Measurements from ENCODE around the gene ASIC1. TPM values are rescaled to one million over a fixed set of nuclear protein-coding genes. Genes with fewer than 3 reads are reported as not detected.

Gene ASIC1
- total RNA-seq, 1 donor from 2014 or later, result 451 TPM

GRCh38 chr12:50017641-50018040 lies 39.8 kb upstream of the ASIC1 start:
- no peak overlapping the region for H3K27ac Mint-ChIP-seq (ENCODE audit: unreplicated experiment)
- TF ChIP-seq, protein P1, sequence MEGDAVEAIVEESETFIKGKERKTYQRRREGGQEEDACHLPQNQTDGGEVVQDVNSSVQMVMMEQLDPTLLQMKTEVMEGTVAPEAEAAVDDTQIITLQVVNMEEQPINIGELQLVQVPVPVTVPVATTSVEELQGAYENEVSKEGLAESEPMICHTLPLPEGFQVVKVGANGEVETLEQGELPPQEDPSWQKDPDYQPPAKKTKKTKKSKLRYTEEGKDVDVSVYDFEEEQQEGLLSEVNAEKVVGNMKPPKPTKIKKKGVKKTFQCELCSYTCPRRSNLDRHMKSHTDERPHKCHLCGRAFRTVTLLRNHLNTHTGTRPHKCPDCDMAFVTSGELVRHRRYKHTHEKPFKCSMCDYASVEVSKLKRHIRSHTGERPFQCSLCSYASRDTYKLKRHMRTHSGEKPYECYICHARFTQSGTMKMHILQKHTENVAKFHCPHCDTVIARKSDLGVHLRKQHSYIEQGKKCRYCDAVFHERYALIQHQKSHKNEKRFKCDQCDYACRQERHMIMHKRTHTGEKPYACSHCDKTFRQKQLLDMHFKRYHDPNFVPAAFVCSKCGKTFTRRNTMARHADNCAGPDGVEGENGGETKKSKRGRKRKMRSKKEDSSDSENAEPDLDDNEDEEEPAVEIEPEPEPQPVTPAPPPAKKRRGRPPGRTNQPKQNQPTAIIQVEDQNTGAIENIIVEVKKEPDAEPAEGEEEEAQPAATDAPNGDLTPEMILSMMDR (IDR thresholded peaks at IDR 0.05; ENCODE audit: partially characterized antibody, unreplicated experiment), result no peak
- no peaks in the 10 kb centered on the region for H3K9me3 Mint-ChIP-seq (ENCODE audit: unreplicated experiment)
- DNase-seq, result no peak
- H3K36me3 Mint-ChIP-seq (ENCODE audit: unreplicated experiment), result no peaks in the 10 kb centered on the region
- no peak overlapping the region for H3K4me3 Mint-ChIP-seq (ENCODE audit: unreplicated experiment)
- peaks cover 2% of the 10 kb centered on the region for H3K27me3 Mint-ChIP-seq (ENCODE audit: unreplicated experiment)
- H3K4me1 Mint-ChIP-seq (ENCODE audit: low read depth, unreplicated experiment), result peaks cover 34% of the 10 kb centered on the region

DNA sequence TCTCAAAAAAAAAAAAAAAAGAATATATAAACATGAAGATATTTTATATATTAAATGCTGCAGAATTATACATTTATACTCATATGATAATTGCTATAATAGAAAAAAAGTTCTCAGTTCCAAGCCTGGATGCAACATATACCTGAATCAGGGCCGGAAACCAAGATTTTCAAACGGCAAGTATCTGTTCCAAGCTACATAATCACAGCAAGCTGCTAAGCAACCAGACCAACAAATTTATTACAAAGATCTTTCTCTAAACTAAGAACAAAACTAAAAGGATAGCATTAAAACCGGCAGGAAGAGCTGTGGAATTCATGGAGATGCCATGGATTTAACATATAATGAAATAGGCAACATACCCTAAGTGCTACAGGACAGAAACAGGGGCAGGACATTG lies 39.2 kb upstream of the ASIC1 start:
- TF ChIP-seq, protein P1 (IDR thresholded peaks at IDR 0.05; ENCODE audit: partially characterized antibody, unreplicated experiment), result no peak
- H3K4me3 Mint-ChIP-seq (ENCODE audit: unreplicated experiment), result no peak overlapping the region
- H3K27ac Mint-ChIP-seq (ENCODE audit: unreplicated experiment), result no peak overlapping the region
- peaks cover 34% of the 10 kb centered on the region for H3K4me1 Mint-ChIP-seq (ENCODE audit: low read depth, unreplicated experiment)
- H3K36me3 Mint-ChIP-seq (ENCODE audit: unreplicated experiment), result no peaks in the 10 kb centered on the region
- DNase-seq, result no peak
- no peaks in the 10 kb centered on the region for H3K9me3 Mint-ChIP-seq (ENCODE audit: unreplicated experiment)
- peaks cover 2% of the 10 kb centered on the region for H3K27me3 Mint-ChIP-seq (ENCODE audit: unreplicated experiment)

DNA sequence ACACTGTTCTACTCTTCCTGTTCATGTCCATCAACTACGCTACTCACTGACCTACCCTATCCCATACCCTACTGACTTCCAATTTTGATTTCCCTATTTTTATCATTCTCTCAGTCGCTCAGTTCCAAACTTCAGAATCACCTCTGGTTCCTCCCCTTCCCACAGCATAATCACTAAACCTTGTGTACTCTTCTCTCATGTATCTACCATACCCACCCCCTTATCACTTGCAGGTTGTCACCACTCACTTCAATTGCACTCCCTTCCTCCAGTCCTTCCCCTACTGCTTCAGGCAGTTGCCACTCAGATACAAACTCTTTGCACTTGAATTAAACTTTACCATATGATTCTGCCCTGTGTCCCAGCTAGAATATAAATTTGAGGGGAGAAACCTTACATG lies 38.4 kb upstream of the ASIC1 start:
- Mint-ChIP-seq H3K27ac (ENCODE audit: unreplicated experiment) (no peak overlapping the region), H3K27me3 (ENCODE audit: unreplicated experiment) (peaks cover 2% of the 10 kb centered on the region), H3K4me3 (ENCODE audit: unreplicated experiment) (no peak overlapping the region), H3K9me3 (ENCODE audit: unreplicated experiment) (no peaks in the 10 kb centered on the region), H3K36me3 (ENCODE audit: unreplicated experiment) (no peaks in the 10 kb centered on the region), H3K4me1 (ENCODE audit: low read depth, unreplicated experiment) (peaks cover 27% of the 10 kb centered on the region)
- no peak for DNase-seq
- TF ChIP-seq, protein P1 (IDR thresholded peaks at IDR 0.05; ENCODE audit: partially characterized antibody, unreplicated experiment), result no peak

- no peaks in the 10 kb centered on the region for H3K9me3 Mint-ChIP-seq (ENCODE audit: unreplicated experiment)
- TF ChIP-seq, protein P1 (IDR thresholded peaks at IDR 0.05; ENCODE audit: partially characterized antibody, unreplicated experiment), result no peak
- no peaks in the 10 kb centered on the region for H3K36me3 Mint-ChIP-seq (ENCODE audit: unreplicated experiment)
- peaks cover 2% of the 10 kb centered on the region for H3K27me3 Mint-ChIP-seq (ENCODE audit: unreplicated experiment)
- DNase-seq, result no peak
- peaks cover 28% of the 10 kb centered on the region for H3K4me1 Mint-ChIP-seq (ENCODE audit: low read depth, unreplicated experiment)
- H3K27ac Mint-ChIP-seq (ENCODE audit: unreplicated experiment), result no peak overlapping the region
- H3K4me3 Mint-ChIP-seq (ENCODE audit: unreplicated experiment), result no peak overlapping the region
Measured at GRCh38 chr12:50019524-50019923, 37.9 kb upstream of the ASIC1 start.

DNA sequence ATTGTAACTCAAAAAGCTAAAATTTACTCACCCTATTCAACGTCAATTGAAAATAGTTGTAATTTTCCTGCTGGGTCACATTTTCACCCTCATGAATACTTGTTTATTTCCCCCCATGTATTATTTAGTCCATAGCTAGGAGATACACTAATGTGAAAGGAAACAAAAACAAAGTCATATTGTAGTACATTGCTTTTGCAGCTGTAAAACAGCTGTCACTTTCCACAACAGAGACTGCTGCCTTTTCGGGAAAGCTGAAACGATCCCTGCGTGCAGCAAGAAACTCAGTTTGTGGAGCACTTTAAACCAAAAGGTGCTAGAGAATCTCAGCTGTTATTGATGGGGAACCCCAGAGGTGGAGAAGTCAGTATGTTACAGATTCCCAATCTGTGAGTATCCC lies 36.4 kb upstream of the ASIC1 start:
- Mint-ChIP-seq H3K36me3 (ENCODE audit: unreplicated experiment) (no peaks in the 10 kb centered on the region), H3K27me3 (ENCODE audit: unreplicated experiment) (peaks cover 5% of the 10 kb centered on the region), H3K27ac (ENCODE audit: unreplicated experiment) (peak overlapping the region; percentile 36), H3K4me1 (ENCODE audit: low read depth, unreplicated experiment) (peaks cover 32% of the 10 kb centered on the region), H3K9me3 (ENCODE audit: unreplicated experiment) (no peaks in the 10 kb centered on the region), H3K4me3 (ENCODE audit: unreplicated experiment) (peak overlapping the region; percentile 10)
- TF ChIP-seq, protein P1 (IDR thresholded peaks at IDR 0.05; ENCODE audit: partially characterized antibody, unreplicated experiment), result no peak
- DNase-seq, result no peak

Measured in glutamatergic neuron (in vitro differentiated cells).